AG04450 (cell line): Measurements from ENCODE around the gene PLCG2. TPM values are rescaled to one million over a fixed set of nuclear protein-coding genes. Genes with fewer than 3 reads are reported as not detected.

ENCODE experiments used
- CTCF ChIA-PET: fragments of 300-600, 350-600 bp; formaldehyde crosslinking; extraction: SDS; loops from one replicate; lab custom pipeline; 2022; ENCODE audit warnings: antibody characterized with exemption, inconsistent platforms; lab: Charles Lee
- POLR2A ChIA-PET: fragments of 350-600 bp; formaldehyde crosslinking; extraction: SDS; loops from one replicate; lab custom pipeline; 2021; ENCODE audit warnings: antibody characterized with exemption, inconsistent platforms; lab: Yijun Ruan, JAX
- DNase-seq: peaks from one replicate; pipeline ENCODE4 v3.0.0-alpha.2; 2011; ENCODE audit warnings: low read depth, low spot score
- H3K27ac ChIP-seq: one replicate; pipeline ENCODE4 v1.5.1; 2012; ENCODE audit warnings: low read depth, low read length, control low read depth
- H3K27me3 ChIP-seq: one replicate; pipeline ENCODE4 v1.6.0; 2012; ENCODE audit warnings: low read length; ENCODE audit not compliant: control insufficient read depth, insufficient read depth
- H3K4me3 ChIP-seq: 2 replicates; pipeline ENCODE4 v1.5.1; 2011; ENCODE audit warnings: mild to moderate bottlenecking, low read depth, low read length, control low read depth
- H3K9me3 ChIP-seq: 2 replicates; pipeline ENCODE4 v1.5.1; 2012; ENCODE audit warnings: low read length; ENCODE audit not compliant: control insufficient read depth, insufficient read depth
- CTCF ChIP-seq: IDR thresholded peaks from 2 replicates; pipeline ENCODE4 v1.5.1; 2011; ENCODE audit warnings: low read depth, low read length, control low read depth, inconsistent platforms
- polyA plus RNA-seq: library from polyadenylated mRNA; depleted of rRNA; stranded (reverse); fragments of >200 nt; gene quantifications from 2 replicates; pipeline ENCODE4 v1.2.3, GENCODE V29; 2011

PLCG2 gene
- polyA plus RNA-seq, 1 experiment, result 0.16 TPM

- Histone ChIP-seq H3K4me3 (no peak overlapping the region), H3K9me3 (no peaks in the 10 kb centered on the region), H3K27ac (no peak overlapping the region), H3K27me3 (peaks cover 18% of the 10 kb centered on the region)
- DNase-seq, result no peak
- ChIA-PET POLR2A (no interaction called here), CTCF (interaction anchor here (1.1 kb wide), 1 partner anchor 377 kb away, joined by 4 read pairs; no protein-coding TSS in a partner anchor)
- no peak for TF ChIP-seq CTCF
Observed at GRCh38 chr16:81744911-81745310, 34.2 kb upstream of the PLCG2 start.

- TF ChIP-seq CTCF, result no peak
- H3K27ac ChIP-seq, result no peak overlapping the region
- no peaks in the 10 kb centered on the region for H3K9me3 ChIP-seq
- peaks cover 18% of the 10 kb centered on the region for H3K27me3 ChIP-seq
- peak overlapping the region; percentile 51 for H3K4me3 ChIP-seq
- ChIA-PET POLR2A (no interaction called here), CTCF (no interaction called here)
- DNase-seq, result no peak
Observed at GRCh38 chr16:81745704-81746558, 33.2 kb upstream of the PLCG2 start.

GRCh38 chr16:81746566-81746965, 32.5 kb upstream of the PLCG2 start:
- TF ChIP-seq CTCF, result no peak
- Histone ChIP-seq H3K27me3 (peaks cover 14% of the 10 kb centered on the region), H3K4me3 (peak overlapping the region; percentile 51), H3K9me3 (no peaks in the 10 kb centered on the region), H3K27ac (no peak overlapping the region)
- ChIA-PET POLR2A (no interaction called here), CTCF (no interaction called here)
- DNase-seq, result no peak

- TF ChIP-seq CTCF, result no peak
- no peak overlapping the region for H3K4me3 ChIP-seq
- POLR2A ChIA-PET, result no interaction called here
- DNase-seq, result no peak
- H3K27me3 ChIP-seq, result peaks cover 10% of the 10 kb centered on the region
- H3K27ac ChIP-seq, result no peak overlapping the region
- CTCF ChIA-PET, result interaction anchor here (0.7 kb wide), 1 partner anchor 543 kb away, joined by 4 read pairs; no protein-coding TSS in a partner anchor
- no peaks in the 10 kb centered on the region for H3K9me3 ChIP-seq
Observed at GRCh38 chr16:81748476-81749198, 30.5 kb upstream of the PLCG2 start.
